Uterine smooth muscle cell (primary cell): ENCODE data around the gene MBD6. TPM values are rescaled to one million over a fixed set of nuclear protein-coding genes. Genes with fewer than 3 reads are reported as not detected.

Source experiments
- total RNA-seq: library from RNA; depleted of rRNA; stranded (reverse); fragments of >200 nt; gene quantifications from 2 replicates; pipeline ENCODE4 v1.2.3, GENCODE V29; 2014

MBD6 gene
- total RNA-seq, result 4.9 and 8.1 TPM in 2 replicates

GRCh38 chr12:57522011-57522886 is at the start of gene MBD6:
Gene MBD6, plus strand, starts transcription at chr12:57522824. Its CDS starts 1,480 bp downstream, at chr12:57524304.

GRCh38 chr12:57479376-57480115 is 43.1 kb upstream of the MBD6 start, which contains the start of gene ARHGAP9:
Gene ARHGAP9, minus strand, starts transcription at chr12:57479866. Its CDS starts 460 bp downstream, at chr12:57479406.

GRCh38 chr12:57487597-57488401 is 34.8 kb upstream of the MBD6 start, which contains the start of gene MARS1:
Gene MARS1, plus strand, starts transcription at chr12:57488068. Its CDS starts 23 bp downstream, at chr12:57488091.

GRCh38 chr12:57520053-57520818 is 2.4 kb upstream of the MBD6 start, which contains the start of gene DDIT3:
Gene DDIT3, minus strand, starts transcription at chr12:57520514. Its CDS starts 3,108 bp downstream, at chr12:57517406.

GRCh38 chr12:57546438-57547287 is 24.0 kb downstream of the MBD6 start, which contains the start of gene DCTN2:
Gene DCTN2, minus strand, starts transcription at chr12:57547192. Its CDS starts 129 bp downstream, at chr12:57547063.

GRCh38 chr12:57549909-57550640 is 27.5 kb downstream of the MBD6 start, which contains the start of gene KIF5A:
Gene KIF5A, plus strand, starts transcription at chr12:57550044. Its CDS starts 228 bp downstream, at chr12:57550272.

Other genes with a start within 250 kb of the MBD6 start
- gene R3HDM2, start 91.8 kb upstream of the MBD6 start, total RNA-seq, result 12.4 and 13.6 TPM in 2 replicates
- not detected in 2 replicates for gene INHBC, start 88.0 kb upstream of the MBD6 start, total RNA-seq
- 2.1 and 17.0 TPM in 2 replicates for gene INHBE, start 67.5 kb upstream of the MBD6 start, total RNA-seq
- 2.4 and 3.1 TPM in 2 replicates for gene GLI1, start 63.0 kb upstream of the MBD6 start, total RNA-seq
- 0.11 and 0.12 TPM in 2 replicates for gene ARHGAP9, start 43.0 kb upstream of the MBD6 start, total RNA-seq
- 209 and 350 TPM in 2 replicates for gene MARS1, start 34.8 kb upstream of the MBD6 start, total RNA-seq
- 136 and 444 TPM in 2 replicates for gene DDIT3, start 2.3 kb upstream of the MBD6 start, total RNA-seq
- gene DCTN2, start 24.4 kb downstream of the MBD6 start, total RNA-seq, result 80.7 and 106 TPM in 2 replicates
- gene KIF5A, start 27.2 kb downstream of the MBD6 start, total RNA-seq, result 0.44 and 0.50 TPM in 2 replicates
- gene PIP4K2C, start 68.4 kb downstream of the MBD6 start, total RNA-seq, result 13.6 and 16.5 TPM in 2 replicates
- gene DTX3, start 82.0 kb downstream of the MBD6 start, total RNA-seq, result 15.6 and 23.1 TPM in 2 replicates
- 17.9 and 27.1 TPM in 2 replicates for gene ARHGEF25, start 88.6 kb downstream of the MBD6 start, total RNA-seq
- 3.4 and 4.0 TPM in 2 replicates for gene B4GALNT1, start 110.4 kb downstream of the MBD6 start, total RNA-seq
- 276 and 299 TPM in 2 replicates for gene OS9, start 171.3 kb downstream of the MBD6 start, total RNA-seq
- gene AGAP2, start 215.9 kb downstream of the MBD6 start, total RNA-seq, result 0.33 and 0.87 TPM in 2 replicates
- 56.9 and 94.5 TPM in 2 replicates for gene TSPAN31, start 222.2 kb downstream of the MBD6 start, total RNA-seq
- 177 and 190 TPM in 2 replicates for gene CDK4, start 229.5 kb downstream of the MBD6 start, total RNA-seq
- gene MARCHF9, start 232.3 kb downstream of the MBD6 start, total RNA-seq, result 3.0 and 3.9 TPM in 2 replicates
- gene CYP27B1, start 244.3 kb downstream of the MBD6 start, total RNA-seq, result under 0.01 and 0.55 TPM in 2 replicates
- gene METTL1, start 249.3 kb downstream of the MBD6 start, total RNA-seq, result 5.2 and 7.4 TPM in 2 replicates
- gene EEF1AKMT3, start 249.8 kb downstream of the MBD6 start, total RNA-seq, result 3.8 and 8.1 TPM in 2 replicates